HUES64 (cell line): Measurements from ENCODE around the gene LRRIQ1.
A peak's percentile ranks its signal among the peaks of the same experiment; 100 is the strongest.

ENCODE experiments used
- H3K27ac ChIP-seq: 2 replicates; pipeline ENCODE4 v1.7.0; 2013; ENCODE audit warnings: low read depth, low read length, inconsistent platforms
- H3K27me3 ChIP-seq: 2 replicates; pipeline ENCODE4 v1.6.1; 2013; ENCODE audit warnings: mild to moderate bottlenecking, low read length; ENCODE audit not compliant: insufficient read depth
- H3K36me3 ChIP-seq: 2 replicates; pipeline ENCODE4 v1.6.1; 2013; ENCODE audit warnings: mild to moderate bottlenecking, low read length; ENCODE audit not compliant: insufficient read depth
- H3K4me1 ChIP-seq: 2 replicates; pipeline ENCODE4 v1.6.1; 2013; ENCODE audit warnings: mild to moderate bottlenecking, low read length, moderate library complexity; ENCODE audit not compliant: insufficient read depth
- H3K4me3 ChIP-seq: 2 replicates; pipeline ENCODE4 v1.5.1; 2013; ENCODE audit warnings: mild to moderate bottlenecking, low read length, moderate library complexity
- H3K9ac ChIP-seq: 2 replicates; pipeline ENCODE4 v1.6.1; 2013; ENCODE audit warnings: mild to moderate bottlenecking, low read depth, low read length
- H3K9me3 ChIP-seq: 2 replicates; pipeline ENCODE4 v1.6.1; 2013; ENCODE audit warnings: low read depth, low read length; ENCODE audit not compliant: insufficient read depth
- WGBS: fragments of 150-250, 120-280 bp; methylation state at CpG from one replicate; pipeline ENCODE4 v1.1.7; 2013; ENCODE audit warnings: missing lambda C conversion rate; 5-methylcytosine and 5-hydroxymethylcytosine counted together

The LRRIQ1 gene

GRCh38 chr12:85006206-85006605 is 29.9 kb upstream of the LRRIQ1 start:
- WGBS = 93% methylated on average over 1 of the region's 1 CpG

GRCh38 chr12:85007836-85008235 is 28.3 kb upstream of the LRRIQ1 start:
- Histone ChIP-seq H3K27ac (no peak overlapping the region), H3K4me1 (peaks cover 15% of the 10 kb centered on the region), H3K36me3 (no peaks in the 10 kb centered on the region), H3K9ac (no peak overlapping the region), H3K27me3 (no peaks in the 10 kb centered on the region), H3K4me3 (no peak overlapping the region), H3K9me3 (no peaks in the 10 kb centered on the region)
- 68% methylated on average over 4 of the region's 4 CpGs for WGBS

More at GRCh38 chr12:85006206-85006605, 29.9 kb upstream of the LRRIQ1 start:
- Histone ChIP-seq H3K9ac (no peak overlapping the region), H3K4me3 (no peak overlapping the region), H3K9me3 (no peaks in the 10 kb centered on the region), H3K27ac (no peak overlapping the region), H3K36me3 (no peaks in the 10 kb centered on the region), H3K27me3 (no peaks in the 10 kb centered on the region), H3K4me1 (peaks cover 15% of the 10 kb centered on the region)

GRCh38 chr12:85016413-85016812 is 19.7 kb upstream of the LRRIQ1 start:
- Histone ChIP-seq H3K9ac (no peak overlapping the region), H3K4me1 (no peaks in the 10 kb centered on the region), H3K4me3 (no peak overlapping the region), H3K9me3 (no peaks in the 10 kb centered on the region), H3K27me3 (no peaks in the 10 kb centered on the region), H3K36me3 (no peaks in the 10 kb centered on the region), H3K27ac (no peak overlapping the region)
- 89% methylated on average over 1 of the region's 1 CpG for WGBS

DNA sequence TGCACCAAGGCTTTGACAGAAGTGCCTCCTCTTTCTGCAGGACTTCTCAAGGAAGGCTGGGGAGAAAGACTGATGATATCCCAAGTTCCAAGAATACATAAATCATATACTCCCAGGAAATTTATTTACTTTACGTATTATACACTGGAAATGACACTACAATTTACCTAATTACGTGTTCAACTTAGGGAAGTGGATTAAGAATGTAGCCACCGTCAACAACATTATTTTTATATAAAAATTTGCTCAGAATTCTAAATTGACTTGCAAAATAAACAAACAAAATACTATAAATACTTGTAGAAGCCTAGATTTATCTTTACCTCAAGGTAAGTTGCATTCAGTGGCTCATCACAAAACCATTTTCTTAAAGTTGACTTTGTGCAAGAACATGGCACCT is 19.0 kb upstream of the LRRIQ1 start:
- Histone ChIP-seq H3K4me1 (no peaks in the 10 kb centered on the region), H3K27ac (no peak overlapping the region), H3K36me3 (no peaks in the 10 kb centered on the region), H3K9ac (no peak overlapping the region), H3K9me3 (no peaks in the 10 kb centered on the region), H3K27me3 (no peaks in the 10 kb centered on the region), H3K4me3 (no peak overlapping the region)
- WGBS = 90% methylated on average over 2 of the region's 3 CpGs

DNA sequence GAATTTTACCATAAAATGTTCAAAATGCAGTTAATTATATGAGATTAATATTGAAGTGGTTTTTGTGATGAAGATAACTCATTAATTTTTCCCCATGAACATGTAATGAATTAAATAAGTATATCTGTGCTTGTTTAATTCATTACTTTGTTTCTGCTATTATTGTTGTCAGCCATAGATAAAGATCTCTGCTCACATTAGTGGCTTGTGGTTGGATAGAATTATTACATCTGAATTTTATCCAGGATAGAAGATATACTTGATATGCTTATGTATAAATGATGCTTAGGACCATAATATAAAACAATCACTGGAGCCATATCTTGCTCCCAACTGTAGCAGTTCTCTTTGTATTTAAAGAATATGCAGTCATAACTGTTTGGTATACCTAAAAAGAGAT is 18.5 kb upstream of the LRRIQ1 start:
- no peaks in the 10 kb centered on the region for H3K27me3 ChIP-seq
- peaks cover under 1% of the 10 kb centered on the region; the same call in 1 of the 2 replicates for H3K4me1 ChIP-seq
- no peaks in the 10 kb centered on the region for H3K9me3 ChIP-seq
- H3K36me3 ChIP-seq = no peaks in the 10 kb centered on the region
- no peak overlapping the region for H3K9ac ChIP-seq
- H3K27ac ChIP-seq = no peak overlapping the region
- H3K4me3 ChIP-seq = no peak overlapping the region

GRCh38 chr12:85018098-85018497 is 18.1 kb upstream of the LRRIQ1 start:
- H3K27ac ChIP-seq = no peak overlapping the region
- H3K27me3 ChIP-seq = no peaks in the 10 kb centered on the region
- H3K4me3 ChIP-seq = no peak overlapping the region
- peaks cover 6% of the 10 kb centered on the region; the same call in 1 of the 2 replicates for H3K4me1 ChIP-seq
- H3K36me3 ChIP-seq = no peaks in the 10 kb centered on the region
- H3K9me3 ChIP-seq = no peaks in the 10 kb centered on the region
- H3K9ac ChIP-seq = no peak overlapping the region
- no CpG with 5 or more reads among the region's 2 CpGs for WGBS

- Histone ChIP-seq H3K4me3 (no peak overlapping the region), H3K27me3 (peaks cover 14% of the 10 kb centered on the region; the same call in 1 of the 2 replicates), H3K9ac (no peak overlapping the region), H3K9me3 (no peaks in the 10 kb centered on the region), H3K36me3 (no peaks in the 10 kb centered on the region), H3K27ac (no peak overlapping the region), H3K4me1 (no peaks in the 10 kb centered on the region)
These were observed 6.7 kb upstream of the LRRIQ1 start for GRCh38 chr12:85029456-85029855.

GRCh38 chr12:85036733-85037132 is 582 bp downstream of the LRRIQ1 start:
- WGBS = 9% methylated on average over 2 of the region's 3 CpGs
- H3K27me3 ChIP-seq = peaks cover 9% of the 10 kb centered on the region; the same call in 1 of the 2 replicates
- H3K36me3 ChIP-seq = no peaks in the 10 kb centered on the region
- H3K27ac ChIP-seq = no peak overlapping the region
- no peaks in the 10 kb centered on the region for H3K9me3 ChIP-seq
- peak overlapping the region; percentile 81 for H3K9ac ChIP-seq
- H3K4me1 ChIP-seq = 0 out of 2 replicates have a peak, but pooled peaks cover 3% of the 10 kb centered on the region
- H3K4me3 ChIP-seq = peak overlapping the region; percentile 90

DNA sequence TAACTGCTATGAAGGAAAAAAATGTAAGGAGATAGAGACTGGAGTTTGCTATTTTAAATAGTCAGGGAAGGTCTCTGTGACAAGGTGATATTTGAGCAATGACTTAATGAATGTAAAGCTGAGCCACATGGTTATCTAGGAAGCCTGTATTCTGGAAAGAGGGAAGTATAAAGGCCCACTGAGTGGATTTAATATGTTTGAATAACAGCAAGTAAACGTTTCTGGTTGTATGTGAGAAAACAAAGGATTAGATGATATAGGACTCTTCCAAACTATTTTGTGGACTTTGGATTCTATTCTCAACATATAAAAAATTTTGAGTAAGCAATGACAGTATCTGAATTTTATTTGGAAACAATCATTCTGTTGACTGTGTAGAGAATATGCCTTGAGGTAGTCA is 5.2 kb downstream of the LRRIQ1 start:
- WGBS = 64% methylated on average over 1 of the region's 1 CpG
- H3K9me3 ChIP-seq = no peaks in the 10 kb centered on the region
- no peak overlapping the region for H3K4me3 ChIP-seq
- H3K9ac ChIP-seq = no peak overlapping the region
- no peaks in the 10 kb centered on the region for H3K36me3 ChIP-seq
- 0 out of 2 replicates have a peak, but pooled peaks cover 3% of the 10 kb centered on the region for H3K4me1 ChIP-seq
- H3K27me3 ChIP-seq = no peaks in the 10 kb centered on the region
- no peak overlapping the region for H3K27ac ChIP-seq

DNA sequence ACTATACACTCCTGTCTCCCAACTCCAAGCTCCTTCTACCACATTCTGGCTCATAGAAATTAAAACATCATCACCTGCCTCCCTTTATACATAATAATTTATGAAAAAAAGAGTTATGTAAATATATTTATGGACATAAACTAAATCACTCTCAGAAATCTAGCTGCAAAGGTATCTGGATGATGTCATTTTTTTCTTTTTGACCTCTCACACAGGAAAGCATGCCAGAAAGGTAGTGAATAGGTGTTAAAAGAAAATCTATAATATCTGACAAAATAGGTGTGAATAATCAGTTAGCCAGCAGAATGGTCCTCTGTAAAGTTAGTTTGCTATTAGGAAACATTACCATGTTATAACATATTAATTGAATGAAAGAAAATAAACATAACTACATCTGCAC is 7.7 kb downstream of the LRRIQ1 start:
- Histone ChIP-seq H3K9me3 (no peaks in the 10 kb centered on the region), H3K4me1 (no peaks in the 10 kb centered on the region), H3K36me3 (no peaks in the 10 kb centered on the region), H3K27ac (no peak overlapping the region), H3K9ac (no peak overlapping the region), H3K27me3 (no peaks in the 10 kb centered on the region), H3K4me3 (no peak overlapping the region)

DNA sequence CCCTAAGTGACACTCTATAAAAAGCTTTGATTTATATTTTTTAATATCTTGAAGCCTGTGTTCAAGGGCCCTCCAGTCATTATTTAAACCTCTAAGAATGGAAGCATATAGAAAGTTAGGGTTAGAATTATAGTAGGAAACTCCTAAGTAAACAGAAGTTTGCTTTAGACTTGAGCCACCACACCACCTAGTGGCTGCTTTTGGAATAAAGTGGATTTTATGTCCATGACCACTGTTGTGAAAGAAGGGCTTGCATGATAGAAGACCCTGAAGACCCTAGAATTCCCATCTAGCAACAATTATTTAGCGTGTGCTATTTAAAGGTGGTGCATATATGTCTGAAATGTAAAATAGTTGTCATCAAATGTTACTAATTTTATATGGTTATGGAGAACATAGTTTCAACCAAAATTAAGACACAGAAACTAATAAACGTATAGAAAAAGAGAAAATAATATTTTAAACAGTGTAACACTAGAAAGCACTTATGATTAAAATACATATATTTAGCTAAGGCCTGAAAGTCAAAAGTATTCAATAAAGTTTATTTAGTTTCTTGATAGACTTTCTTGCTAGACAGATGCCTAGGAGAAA is 21.3 kb downstream of the LRRIQ1 start:
- WGBS = no CpG with 5 or more reads among the region's 2 CpGs

DNA sequence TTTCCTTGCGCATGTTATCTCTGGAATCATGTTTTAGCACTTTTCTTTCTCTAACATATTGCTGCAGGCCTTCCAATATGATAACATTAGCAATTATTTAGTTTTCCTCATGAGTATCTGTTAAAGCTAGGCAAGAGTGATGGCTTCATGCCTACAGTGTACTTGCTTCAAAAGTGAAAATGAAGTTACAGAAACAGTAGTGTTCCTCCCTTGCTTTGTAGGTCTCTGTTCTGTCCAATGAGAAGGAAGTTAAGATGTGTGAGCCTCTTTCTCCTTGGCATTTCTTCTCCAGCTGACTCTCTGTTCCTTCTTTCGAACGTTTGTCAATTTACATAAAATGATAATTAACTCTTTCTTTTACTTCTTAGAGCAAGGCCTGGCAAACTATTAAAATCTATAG is 22.2 kb downstream of the LRRIQ1 start:
- no peaks in the 10 kb centered on the region for H3K27me3 ChIP-seq
- H3K27ac ChIP-seq = no peak overlapping the region
- no peaks in the 10 kb centered on the region for H3K36me3 ChIP-seq
- 71% methylated on average over 3 of the region's 3 CpGs for WGBS
- no peak overlapping the region for H3K4me3 ChIP-seq
- H3K9me3 ChIP-seq = no peaks in the 10 kb centered on the region
- no peaks in the 10 kb centered on the region for H3K4me1 ChIP-seq
- no peak overlapping the region for H3K9ac ChIP-seq

More for the DNA sequence above, 21.3 kb downstream of the LRRIQ1 start:
- Histone ChIP-seq H3K4me3 (no peak overlapping the region), H3K4me1 (no peaks in the 10 kb centered on the region), H3K36me3 (no peaks in the 10 kb centered on the region), H3K27me3 (no peaks in the 10 kb centered on the region), H3K9me3 (no peaks in the 10 kb centered on the region), H3K9ac (no peak overlapping the region), H3K27ac (no peak overlapping the region)
